SK-MEL-5 (cell line): ENCODE measurements around the gene IQCM. TPM values are rescaled to one million over a fixed set of nuclear protein-coding genes. Genes with fewer than 3 reads are reported as not detected.
A peak's percentile ranks its signal among the peaks of the same experiment; 100 is the strongest.

Source experiments
- DNase-seq: peaks from one replicate; pipeline ENCODE4 v3.0.0-alpha.2; 2016; ENCODE audit warnings: low read depth, low spot score
- in situ Hi-C: cut with HindIII; loops from 2 replicates; pipeline ENCODE4 v1.10.0; 2016; ENCODE audit warnings: low sequenced_read_pairs, high pct_unique_total_duplicates, low pct_unique_long_range_greater_than_20kb
- polyA plus RNA-seq, 2 experiments: library from polyadenylated mRNA; depleted of rRNA; stranded (reverse); fragments of >200 nt; gene quantifications; 2 replicates each; pipeline ENCODE4 v1.2.3, GENCODE V29; 2015
- total RNA-seq: library from RNA; depleted of rRNA; stranded (reverse); fragments of >200 nt; shearing (Covaris generic); gene quantifications from 2 replicates; pipeline ENCODE4 v1.2.3, GENCODE V29; 2014; rRNA removed

The IQCM gene, protein sequence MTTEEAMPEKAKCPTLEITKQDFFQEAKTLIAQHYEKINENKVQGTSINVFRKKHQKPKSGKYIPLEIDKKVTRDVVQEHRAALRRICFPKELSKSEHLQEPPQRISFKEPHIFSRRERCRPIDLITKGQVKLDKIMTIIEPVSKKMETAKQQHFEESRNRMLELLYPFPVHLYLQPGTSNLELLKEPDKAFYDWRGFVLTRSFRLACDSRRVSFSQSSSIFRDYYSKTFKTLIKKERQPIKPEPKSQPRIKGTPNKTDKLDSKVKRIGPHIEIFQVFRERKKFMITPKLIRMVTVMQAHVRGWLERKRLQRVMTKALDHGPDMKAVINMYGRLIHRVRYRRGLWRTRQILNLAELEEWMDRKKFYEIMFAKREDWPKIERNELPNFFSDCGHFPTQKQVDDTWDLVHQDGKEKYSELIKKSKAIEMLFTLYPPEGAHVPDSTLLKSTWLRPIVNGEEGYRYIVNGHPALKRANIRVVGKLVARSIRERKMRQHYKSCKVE
- total RNA-seq, result not detected in 2 replicates
- polyA plus RNA-seq (2015; cell fraction: cytosol; rRNA removed), result not detected in 2 replicates
- not detected in 2 replicates for polyA plus RNA-seq (2015; cell fraction: nucleus; rRNA removed)

DNA sequence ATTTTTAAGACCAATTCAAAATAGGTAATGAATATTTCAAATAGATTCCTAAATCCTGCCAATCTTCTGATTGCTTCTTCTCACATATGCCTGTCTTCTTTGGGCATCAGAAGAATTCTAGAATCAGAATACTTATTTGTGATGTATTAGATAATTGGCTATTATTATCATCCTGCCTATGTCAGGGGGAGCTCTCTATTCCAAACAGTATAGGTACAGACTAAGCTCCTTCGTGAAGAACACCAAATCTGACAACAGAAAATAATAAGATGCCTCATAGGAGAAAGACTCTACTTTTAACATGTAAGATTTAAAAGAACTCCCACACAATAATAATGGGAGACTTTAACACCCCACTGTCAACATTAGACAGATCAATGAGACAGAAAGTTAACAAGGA, at the start of gene IQCM:
Gene IQCM (minus strand): TSS at position 101 of the 400 bp plus-strand sequence. CDS start 73,152 bp downstream, outside the sequence.
- no peak for DNase-seq
- in situ Hi-C loops, result no loop called here

DNA sequence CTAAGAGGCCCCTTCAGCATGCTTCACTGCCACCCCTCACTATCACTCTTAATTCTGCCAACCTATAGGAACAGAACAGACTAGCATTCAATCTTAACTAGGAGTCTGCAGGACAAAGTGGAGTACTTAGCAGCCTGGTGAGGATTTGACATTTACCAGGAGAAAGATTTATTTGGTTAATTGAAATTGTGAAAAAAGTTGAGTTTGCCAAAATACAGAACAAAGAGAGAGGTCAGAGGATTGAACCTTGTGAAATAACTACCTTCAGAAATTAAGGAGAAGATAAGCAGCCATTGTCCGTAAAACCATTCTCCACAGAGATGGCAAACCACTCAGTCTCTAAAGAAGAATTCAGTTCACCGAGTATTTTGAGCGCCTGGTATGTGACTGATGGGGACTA, 41.8 kb upstream of the IQCM start:
- no peak for DNase-seq
- in situ Hi-C loops, result no loop called here

DNA sequence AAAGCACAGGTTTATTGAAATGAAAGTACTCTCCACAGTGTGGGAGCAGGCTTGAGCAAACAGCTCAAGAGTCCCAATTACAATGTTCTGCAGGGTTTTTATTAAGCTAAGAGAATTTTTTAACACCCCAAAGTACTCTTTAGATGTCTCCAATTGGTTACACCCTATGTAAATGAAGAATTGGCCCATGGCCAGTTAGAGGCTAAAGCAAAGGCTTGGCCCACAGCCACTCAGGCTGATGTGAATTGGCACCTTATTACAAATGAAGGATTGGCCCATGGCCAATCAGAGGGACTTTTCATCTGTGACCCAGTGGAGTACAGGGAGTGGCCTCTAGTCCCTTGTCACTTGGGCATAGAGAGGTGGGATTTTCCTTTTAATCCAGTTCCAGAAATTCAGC, 30.1 kb upstream of the IQCM start:
- in situ Hi-C loops, result no loop called here
- no peak for DNase-seq

DNA sequence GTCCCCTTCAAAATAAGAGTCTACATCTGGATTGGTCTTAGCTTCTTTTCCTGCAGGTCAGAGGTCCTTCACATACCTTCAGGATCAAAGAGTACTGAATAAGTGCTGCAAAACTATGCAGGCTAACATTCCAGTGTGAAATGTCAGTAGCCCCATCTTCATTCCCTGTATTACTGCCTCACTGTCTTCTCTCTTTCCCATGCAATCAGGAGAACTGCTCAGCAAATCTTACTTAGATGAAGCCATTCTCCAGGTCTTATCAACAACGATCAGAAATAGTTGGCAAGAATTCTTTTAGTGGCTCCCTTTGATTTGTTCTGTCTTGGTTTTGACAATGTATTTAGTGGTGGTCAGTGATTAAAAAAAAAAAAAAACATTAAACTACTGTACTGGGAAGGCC, 26.0 kb upstream of the IQCM start:
- no peak for DNase-seq
- in situ Hi-C loops, result no loop called here

DNA sequence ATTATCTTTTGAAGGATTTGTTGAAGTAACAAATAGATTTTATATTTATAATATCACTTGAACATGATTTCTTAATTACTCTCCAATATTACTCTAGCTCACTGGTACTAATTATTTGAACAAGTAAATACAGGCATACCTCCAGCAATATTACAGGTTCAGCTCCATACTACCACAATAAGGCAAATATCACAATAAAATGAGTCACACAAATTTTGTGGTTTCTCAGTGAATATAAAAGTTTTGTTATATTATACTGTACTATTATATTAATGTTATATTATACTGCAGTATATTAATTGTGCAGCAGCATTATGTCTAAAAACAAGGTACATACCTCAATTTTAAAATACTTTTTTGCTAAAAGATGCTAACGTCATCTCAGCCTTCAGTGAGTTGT, 22.4 kb upstream of the IQCM start:
- no peak for DNase-seq
- in situ Hi-C loops, result no loop called here

DNA sequence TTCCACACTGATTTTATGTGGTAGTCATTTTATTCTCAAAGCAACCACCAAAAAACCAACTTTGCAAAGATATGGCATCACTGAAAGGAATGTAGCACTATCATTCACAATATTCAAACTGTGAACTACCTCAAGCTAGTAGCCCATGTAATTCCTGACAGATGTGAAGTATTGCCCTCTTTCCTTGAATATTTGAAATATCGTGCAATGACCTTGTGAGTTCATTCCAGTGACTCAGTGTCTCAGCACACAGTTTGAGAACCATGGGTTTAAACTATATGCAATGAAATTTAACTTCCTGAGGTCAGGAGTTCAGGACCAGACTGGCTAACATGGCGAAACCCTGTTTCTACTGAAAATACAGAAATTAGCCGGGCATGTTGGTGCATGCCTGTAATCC, 20.9 kb upstream of the IQCM start:
- in situ Hi-C loops, result no loop called here
- DNase-seq, result no peak

DNA sequence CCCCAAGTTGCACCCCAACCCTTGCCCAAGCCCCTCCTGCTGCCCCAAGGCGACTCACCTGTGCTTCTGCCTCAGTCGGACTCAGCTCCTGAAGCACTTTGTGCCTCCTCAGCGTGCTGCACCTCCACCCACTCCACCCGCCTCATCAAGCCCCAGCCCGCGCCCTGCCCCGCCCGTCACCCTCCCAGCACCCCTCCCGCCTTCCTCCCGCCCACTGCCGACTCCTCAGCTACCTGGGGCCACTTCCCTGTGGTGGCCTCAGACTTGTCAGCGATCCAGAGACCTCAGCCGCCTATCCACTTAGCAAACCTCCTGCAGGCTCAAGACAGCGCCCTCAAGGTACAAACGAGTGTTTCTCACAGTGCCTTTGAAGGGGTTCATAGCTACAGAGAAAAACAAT, 19.6 kb upstream of the IQCM start:
- in situ Hi-C loops, result no loop called here
- DNase-seq, result no peak

DNA sequence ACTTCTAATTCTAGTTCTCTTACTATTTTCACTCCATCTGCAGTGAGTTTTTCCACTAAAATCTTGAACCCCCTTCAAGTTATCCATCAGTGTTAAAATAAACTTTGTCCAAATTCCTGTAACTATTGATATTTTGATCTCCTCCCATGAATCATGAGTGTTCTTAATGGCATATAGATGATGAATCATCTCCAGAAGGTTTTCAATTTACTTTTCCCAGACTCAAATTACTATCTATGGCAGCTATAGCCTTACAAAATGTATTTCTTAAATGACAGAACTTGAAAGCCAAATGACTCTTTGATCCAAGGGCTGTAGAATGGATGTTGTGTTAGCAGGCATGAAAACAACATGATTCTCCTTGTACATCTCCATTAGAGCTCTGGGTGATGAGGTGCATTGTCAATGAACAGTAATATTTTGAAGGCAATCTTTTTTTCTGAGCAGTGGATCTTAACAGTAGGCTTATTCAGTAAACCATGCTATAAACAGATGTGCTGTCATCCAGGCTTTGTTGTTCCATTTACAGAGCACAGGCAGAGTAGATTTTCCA, 16.1 kb upstream of the IQCM start:
- in situ Hi-C loops, result no loop called here
- no peak for DNase-seq

DNA sequence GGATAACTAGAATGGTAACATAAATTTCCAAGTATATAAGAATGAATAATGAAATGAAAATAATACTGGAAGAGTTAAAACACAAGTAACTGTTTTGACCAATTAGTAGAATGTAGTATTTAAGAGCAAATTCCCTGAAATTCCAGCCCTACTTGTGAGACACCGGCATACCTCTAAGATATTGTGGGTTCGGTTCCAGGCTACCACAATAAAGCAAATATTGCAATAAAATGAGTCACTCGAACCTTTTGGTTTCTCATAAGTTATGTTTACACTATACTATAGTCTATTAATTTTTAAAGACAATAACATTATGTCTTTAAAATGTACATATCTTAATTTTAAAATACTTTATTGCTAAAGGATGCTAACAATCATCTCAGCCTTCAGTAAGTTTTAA, 15.2 kb upstream of the IQCM start:
- in situ Hi-C loops, result no loop called here
- DNase-seq, result no peak

DNA sequence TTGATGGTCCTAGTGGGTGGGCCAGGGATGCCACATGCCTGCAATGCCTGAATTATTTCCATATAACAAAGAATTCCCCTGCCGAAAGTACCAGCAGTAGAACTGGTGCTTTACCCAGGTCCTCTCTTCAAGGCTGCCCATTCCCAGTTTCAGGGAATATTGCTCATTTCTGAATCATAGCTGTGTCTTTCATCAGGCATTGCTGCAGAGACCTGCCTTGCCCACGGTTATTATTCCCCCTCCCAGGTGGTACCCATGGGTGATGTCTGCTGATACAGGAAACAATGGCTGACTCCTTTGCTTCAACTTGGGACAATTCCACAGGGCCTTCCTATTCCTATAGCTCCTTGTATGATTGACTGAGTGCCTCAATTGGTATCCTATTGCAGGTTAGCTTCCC, 9.7 kb upstream of the IQCM start:
- in situ Hi-C loops, result no loop called here
- no peak for DNase-seq

DNA sequence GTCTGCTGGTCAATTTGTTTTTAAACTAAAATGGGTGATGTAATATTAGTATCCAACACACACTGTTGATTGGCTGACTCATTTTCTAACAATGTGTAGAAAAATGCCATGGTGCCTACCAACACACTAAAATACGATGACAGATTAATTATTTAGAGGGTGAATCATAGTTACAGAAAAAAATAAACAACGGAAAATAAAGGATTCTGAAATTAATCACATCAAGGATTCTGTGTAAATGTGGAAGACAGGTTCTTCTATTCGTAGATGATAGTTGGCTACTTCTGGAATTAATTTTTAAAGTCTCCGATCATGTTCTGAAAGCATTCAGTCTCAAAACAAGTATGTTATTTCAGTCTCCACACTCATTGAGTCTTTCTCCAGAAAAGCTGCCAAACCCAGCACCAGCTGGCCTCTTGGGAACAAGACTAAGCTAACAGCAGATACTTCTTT, 8.2 kb upstream of the IQCM start:
- no peak for DNase-seq
- in situ Hi-C loops, result no loop called here

DNA sequence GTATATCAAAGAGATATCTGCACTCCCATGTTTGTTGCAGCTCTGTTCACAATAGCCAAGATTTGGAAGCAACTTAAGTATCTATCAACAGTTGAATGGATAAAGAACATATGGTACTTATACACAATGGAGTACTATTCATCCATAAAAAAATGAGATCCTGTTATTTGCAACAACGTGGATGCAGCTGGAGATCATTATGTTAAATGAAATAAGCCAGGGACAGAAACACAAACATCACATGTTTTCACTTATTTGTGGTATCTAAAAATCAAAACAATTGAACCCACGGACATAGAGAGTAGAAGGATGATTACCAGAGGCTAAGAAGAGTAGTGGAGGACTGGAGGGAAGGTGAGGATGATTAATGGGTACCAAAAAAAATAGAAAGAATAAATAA, 14.2 kb downstream of the IQCM start:
- in situ Hi-C loops, result no loop called here
- no peak for DNase-seq

DNA sequence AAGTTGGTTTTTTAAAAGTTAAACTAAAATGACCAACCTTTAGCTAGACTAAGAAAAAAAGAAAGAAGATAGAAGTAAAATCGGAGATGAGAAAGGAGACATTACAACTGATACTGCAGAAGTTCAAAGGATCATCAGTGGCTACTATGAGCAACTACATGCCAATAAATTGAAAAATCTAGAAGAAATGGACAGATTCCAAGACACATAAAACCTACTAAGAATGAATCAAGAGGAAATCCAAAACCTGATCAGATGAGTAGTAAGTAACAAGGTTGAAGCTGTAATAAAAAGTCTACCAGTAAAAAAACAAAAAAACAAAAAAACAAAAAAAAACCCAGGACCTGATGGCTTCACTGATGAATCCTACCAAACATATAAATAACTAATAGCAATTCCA, 16.1 kb downstream of the IQCM start:
- no peak for DNase-seq
- in situ Hi-C loops, result no loop called here

DNA sequence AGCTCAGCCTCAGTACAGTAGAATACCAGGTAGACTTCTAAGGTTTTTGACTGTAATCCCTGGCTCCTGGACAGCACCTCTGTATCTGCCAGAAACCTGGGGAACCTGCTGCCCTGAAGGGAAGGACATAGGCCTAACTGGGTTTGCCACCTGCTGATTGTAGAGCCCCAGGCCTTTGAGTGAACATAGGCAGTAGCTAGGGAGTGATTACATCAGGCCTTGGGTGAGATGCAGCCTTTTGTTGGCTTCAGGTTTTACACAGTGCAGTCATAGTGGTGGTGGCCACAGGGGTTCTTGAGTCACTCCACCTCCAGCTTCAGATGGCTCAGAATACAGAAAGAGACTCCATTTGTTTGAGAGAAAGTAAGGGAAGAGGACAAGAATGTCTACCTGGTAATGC, 19.3 kb downstream of the IQCM start:
- DNase-seq, result no peak
- in situ Hi-C loops, result no loop called here

DNA sequence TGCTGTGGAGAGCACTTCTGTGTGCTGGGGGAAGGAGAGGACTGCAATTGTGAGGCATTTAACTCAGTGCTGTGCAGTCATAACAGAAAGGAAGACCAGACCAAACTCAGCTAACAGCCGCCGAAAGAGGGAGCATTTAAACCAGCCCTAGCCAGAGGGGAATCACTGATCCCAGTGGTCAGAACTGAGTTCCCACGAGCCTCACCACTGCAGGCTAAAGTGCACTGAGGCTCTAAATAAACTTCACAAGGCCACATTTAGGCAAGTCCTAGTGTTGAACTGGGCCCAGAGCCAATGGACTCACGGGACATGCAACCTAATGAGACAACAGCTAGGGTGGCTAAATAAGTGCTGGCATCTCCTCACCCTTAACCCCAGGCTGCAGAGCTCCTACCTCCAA, 20.4 kb downstream of the IQCM start:
- peak; percentile 35 for DNase-seq
- in situ Hi-C loops, result no loop called here

DNA sequence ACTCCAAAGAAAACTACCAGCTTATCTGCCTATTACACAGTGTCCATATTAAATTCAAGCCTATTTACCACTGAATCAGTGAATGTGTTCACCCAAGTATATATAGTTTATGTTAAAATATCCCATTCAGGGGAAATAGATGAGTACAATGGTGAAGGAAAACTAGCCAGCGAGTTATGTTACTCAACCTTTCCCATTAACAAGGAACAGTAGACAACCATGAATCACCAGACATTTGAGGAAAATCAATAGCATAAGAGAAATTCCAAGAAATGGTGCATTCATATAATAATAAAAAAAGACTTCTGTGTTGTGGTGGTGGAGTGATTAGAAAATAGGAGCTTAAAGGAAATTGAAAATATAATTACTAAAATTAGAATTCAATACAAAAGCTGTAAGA, 21.3 kb downstream of the IQCM start:
- DNase-seq, result peak; percentile 9
- in situ Hi-C loops, result no loop called here

DNA sequence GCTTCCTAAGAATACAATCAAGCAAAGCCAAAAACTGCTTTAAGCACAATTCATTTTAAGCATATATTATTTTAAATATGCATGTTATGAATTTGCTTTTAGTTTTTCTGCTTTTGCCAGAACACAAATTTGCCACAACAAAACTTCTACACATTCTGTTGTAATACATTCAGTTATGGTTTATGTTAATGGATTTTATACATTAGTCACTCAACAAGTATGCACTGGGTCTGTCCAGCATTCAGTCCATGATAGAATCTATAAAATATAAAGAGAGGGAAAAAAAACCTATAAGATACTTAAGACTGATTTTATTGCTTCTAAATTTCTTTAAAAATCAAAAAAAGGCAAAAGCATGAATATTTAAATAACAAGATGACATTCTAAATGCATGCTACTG, 22.2 kb downstream of the IQCM start:
- no peak for DNase-seq
- in situ Hi-C loops, result no loop called here

DNA sequence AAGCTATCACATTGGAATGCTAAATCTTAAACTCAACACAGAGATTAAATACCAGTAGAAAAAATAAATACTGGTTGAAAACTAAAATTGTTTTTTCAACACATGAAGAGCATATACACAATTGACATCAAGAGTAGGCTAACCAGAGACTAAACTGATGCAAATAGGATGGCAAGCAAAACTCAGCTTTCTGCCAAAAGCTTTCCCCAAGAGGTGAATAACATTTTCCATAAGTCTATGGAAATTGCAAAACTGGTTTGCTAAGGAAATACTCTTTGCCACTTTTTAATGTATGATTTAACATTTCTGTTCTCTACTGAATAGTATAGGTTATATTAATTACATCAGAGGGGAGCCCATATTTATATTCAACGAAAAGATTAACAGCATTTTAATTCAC, 23.8 kb downstream of the IQCM start:
- in situ Hi-C loops, result no loop called here
- no peak for DNase-seq
